GM18858 (cell line): ENCODE measurements around the gene ABCC10.
"Not testable (repeated sequence)": the region's sequence is repeated elsewhere in the genome, so short reads cannot be mapped to it uniquely, and the experiment has no call there.

Source experiments
- ATAC-seq: cut with Tn5 transposase; IDR thresholded peaks from one replicate; pipeline ENCODE4 v1.9.1; 2021; ENCODE audit not compliant: unreplicated experiment

The ABCC10 gene

DNA sequence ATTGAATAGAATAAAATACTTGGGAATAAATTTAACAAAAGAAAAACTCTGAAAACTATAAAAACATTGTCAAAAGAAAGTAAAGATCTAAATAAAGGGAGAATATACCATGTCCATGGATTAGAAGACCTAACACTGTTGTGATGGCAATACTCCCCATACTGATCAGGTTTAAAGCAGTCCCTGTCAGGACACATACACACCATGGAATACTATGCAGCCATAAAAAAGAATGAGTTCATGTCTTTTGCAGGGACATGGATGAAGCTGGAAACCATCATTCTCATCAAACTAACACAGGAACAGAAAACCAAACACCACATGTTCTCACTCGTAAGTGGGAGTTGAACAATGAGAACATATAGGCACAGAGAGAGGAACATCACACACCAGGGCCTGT is 16.6 kb upstream of the ABCC10 start:
- not testable (repeated sequence) for ATAC-seq

DNA sequence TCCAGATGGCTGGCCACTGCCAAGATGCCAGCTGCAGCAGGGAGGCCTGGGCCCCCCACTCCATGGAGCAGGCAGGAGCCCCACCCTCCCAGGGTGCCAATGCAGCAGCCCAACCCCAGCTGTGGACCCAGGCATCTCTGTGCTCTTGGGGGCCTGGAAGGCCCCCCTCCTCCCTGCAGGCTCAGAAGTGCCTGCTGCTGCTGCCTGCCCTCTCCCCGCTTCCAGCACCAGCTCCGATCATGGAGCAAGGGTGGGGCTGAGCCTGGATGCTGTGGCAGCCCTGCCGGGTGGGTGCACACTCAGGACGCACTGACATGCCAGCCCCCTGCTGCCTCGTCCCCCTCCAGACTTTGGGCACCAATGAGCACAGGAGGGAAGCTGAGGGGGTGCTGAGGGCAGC is 14.8 kb upstream of the ABCC10 start:
- no peak for ATAC-seq

- ATAC-seq: no peak
These were observed 14.3 kb upstream of the ABCC10 start for GRCh38 chr6:43413002-43413401.

- not testable (repeated sequence) for ATAC-seq
These were observed 12.1 kb upstream of the ABCC10 start for GRCh38 chr6:43415275-43415674.

DNA sequence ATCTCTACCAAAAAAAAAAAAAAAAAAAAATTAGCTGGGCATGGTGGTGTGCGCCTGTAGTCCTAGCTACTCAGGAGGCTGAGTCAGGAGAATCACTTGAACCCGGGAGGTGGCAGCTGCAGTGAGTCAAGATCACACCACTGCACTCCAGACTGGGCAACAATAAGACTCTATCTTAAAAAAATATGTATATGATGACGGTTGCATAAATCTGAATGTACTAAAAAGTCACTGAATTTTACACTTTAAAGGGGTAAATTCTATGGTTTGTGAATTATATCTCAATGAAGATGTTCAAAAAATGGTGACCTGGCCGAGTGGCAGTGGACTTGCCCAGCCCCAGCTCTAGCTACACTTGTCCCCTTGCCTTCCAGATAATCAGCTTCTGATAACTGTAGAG is 10.4 kb upstream of the ABCC10 start:
- no peak for ATAC-seq

- ATAC-seq: no peak
These were observed 7.2 kb upstream of the ABCC10 start for GRCh38 chr6:43420012-43420709.

GRCh38 chr6:43421831-43422230 is 5.5 kb upstream of the ABCC10 start:
- no peak for ATAC-seq

DNA sequence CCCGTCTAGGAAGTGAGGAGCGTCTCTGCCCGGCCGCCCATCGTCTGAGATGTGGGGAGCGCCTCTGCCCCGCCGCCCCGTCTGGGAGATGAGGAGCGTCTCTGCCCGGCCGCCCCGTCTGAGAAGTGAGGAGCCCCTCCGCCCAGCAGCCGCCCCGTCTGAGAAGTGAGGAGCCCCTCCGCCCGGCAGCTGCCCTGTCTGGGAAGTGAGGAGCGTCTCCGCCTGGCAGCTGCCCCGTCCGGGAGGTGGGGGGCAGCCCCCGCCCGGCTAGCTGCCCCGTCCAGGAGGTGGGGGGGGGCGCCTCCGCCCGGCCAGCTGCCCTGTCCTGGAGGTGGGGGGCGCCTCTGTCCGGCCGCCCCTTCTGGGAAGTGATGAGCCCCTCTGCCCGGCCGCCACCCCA is 2.3 kb upstream of the ABCC10 start:
- ATAC-seq: not testable (repeated sequence)

DNA sequence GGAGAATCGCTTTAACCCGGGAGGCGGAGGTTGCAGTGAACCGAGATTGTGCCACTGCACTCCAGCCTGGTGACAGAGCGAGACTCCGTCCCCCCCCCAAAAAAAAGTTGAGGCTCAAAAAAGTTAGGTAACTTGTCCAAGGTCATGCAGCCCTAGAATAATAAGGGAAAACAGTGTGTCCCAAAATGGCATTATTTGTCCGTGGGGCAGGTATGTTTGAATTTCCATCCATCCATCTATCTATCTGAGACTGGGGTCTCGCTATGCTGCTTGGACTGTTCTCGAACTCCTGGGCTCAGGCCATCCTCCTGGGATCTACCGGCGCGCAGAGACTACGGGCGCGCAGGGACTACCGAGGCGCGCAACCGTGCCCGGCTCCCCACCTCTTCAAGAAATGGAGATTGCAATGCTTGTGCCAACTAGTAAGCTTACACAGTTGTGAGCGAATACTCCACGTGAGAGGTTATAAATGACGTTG is 374 bp upstream of the ABCC10 start:
- no peak for ATAC-seq

GRCh38 chr6:43428112-43428570 is 800 bp downstream of the ABCC10 start:
- no peak for ATAC-seq

DNA sequence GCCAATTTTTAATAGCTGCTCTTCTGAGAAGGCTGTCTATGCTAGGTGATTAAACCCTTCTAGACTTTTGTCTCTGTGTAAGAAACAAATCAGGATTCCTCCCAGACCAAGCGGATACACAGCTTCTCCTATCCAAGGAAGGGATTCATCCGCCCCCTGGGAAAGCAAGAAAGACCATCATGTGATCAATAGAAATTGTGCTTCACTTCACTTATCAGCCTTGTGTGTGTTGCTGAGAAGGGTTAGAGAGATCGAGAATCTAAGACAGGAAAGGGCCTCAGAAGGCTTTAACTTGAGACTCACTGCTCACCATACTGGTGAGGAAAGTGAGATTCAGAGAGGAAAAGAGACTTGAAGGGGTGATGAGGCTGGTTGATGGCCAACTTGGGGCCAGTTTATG is 1.5 kb downstream of the ABCC10 start:
- no peak for ATAC-seq

DNA sequence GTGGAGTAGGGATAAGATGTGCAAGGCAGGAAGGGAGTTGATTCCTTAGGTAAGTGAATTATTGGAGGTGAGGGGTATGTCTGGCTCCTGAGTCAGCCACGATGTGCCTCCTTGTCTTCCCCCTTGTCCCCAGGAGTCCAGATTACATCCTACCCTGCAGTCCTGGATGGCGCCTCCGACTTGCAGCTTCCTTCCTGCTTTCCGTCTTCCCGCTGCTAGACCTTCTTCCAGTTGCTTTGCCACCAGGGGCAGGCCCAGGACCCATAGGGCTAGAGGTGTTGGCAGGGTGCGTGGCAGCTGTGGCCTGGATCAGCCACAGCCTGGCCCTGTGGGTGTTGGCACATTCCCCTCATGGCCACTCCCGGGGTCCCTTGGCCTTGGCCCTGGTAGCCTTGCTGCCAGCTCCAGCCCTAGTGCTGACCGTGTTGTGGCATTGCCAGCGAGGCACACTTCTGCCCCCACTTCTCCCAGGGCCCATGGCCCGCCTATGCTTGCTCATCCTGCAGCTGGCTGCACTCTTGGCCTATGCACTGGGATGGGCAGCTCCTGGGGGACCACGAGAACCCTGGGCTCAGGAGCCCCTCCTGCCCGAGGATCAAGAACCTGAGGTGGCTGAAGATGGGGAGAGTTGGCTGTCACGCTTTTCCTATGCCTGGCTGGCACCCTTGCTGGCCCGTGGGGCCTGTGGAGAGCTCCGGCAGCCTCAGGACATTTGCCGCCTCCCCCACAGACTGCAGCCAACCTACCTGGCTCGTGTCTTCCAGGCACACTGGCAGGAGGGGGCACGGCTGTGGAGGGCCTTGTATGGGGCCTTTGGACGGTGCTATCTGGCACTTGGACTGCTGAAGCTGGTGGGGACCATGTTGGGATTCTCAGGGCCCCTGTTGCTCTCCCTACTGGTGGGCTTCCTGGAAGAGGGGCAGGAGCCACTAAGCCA is 4.9 kb downstream of the ABCC10 start:
- ATAC-seq: no peak

GRCh38 chr6:43433148-43433547 is 5.8 kb downstream of the ABCC10 start:
- no peak for ATAC-seq

DNA sequence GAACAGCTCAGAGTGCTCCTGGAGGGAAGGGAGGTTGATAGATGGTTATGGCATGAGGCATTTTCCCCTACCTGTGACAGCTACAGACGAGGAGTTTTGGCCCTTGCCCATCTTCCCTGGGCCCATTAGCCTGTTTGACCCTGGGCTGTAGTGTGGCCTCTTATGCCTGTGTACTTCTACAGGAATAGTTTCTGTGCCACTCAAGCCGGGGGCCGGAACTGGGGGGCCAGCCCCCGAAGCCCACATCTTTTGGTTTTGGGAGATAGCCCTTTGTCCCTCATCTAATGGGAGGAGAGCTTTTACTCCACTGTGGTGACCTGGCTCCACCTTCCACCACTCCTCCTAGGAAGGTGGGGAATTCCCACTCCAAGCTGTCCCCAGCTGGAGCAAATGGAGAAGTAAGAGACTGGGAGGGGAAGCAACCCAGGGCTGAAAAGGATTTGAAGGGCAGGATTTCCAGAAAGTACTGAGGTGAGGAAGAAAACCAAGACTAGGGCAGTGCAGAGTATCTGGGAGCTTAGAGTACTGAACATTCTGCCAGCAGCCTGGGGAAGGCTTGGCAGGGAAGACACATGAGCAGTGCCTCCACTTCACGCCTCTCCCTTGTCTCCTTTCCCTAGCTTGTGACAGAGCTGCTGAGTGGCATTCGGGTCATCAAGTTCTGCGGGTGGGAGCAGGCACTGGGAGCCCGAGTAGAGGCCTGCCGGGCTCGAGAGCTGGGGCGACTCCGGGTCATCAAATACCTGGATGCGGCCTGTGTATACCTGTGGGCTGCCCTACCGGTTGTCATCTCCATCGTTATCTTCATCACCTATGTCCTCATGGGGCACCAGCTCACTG is 6.9 kb downstream of the ABCC10 start:
- no peak for ATAC-seq

- no peak for ATAC-seq
These were observed 7.6 kb downstream of the ABCC10 start for GRCh38 chr6:43434943-43435342.

GRCh38 chr6:43435682-43436437 is 8.5 kb downstream of the ABCC10 start:
- no peak for ATAC-seq

DNA sequence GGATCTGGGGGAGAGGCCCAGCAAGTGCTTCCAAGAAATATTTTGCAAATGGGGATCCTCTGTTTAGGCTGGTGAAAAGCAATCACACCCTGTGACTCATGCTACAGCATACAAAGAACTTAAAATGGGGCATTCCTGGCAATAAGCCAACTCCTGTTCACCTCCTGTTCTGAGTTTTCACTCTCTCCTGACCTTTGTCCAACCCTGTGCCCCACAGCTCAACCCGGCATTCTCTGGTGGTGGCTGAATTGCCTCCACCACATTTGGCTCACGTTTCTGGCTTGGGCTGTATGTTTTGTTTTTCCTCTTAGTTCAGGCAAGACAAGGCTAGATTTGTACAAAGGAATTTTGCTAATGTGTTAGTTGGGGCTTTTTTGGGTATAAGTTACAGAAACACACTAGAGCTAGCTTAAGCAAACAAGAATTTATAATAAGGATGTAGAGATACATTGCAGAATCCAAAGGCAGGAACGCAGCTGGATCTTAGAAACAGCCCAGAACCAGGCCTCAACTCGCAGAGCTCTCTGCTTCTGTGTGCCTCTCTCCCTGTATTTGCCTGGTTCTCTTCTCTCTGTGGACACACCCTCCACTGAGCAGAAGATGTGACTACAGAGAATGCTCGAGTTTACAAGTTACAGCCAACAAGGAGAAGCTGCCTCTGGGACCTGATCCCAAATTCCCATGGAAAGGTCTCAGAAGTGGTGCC is 9.4 kb downstream of the ABCC10 start:
- ATAC-seq: no peak

DNA sequence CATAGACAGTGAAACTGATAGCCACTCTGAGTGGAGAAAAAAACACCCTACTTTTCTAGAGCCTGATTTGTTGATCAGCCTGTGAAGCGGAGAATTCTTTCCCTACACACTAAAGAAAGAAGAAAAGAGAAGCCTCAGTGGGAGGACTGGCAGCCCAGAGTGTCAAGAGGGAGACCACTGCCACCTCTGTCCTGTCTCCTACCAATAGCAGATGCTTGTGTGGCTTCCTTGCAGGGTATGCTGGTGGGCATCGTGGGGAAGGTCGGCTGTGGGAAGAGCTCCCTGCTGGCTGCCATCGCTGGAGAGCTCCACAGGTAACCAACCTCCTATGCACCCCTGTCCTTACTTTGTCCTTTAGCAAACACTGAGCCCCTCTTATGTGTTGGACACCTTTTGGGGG is 10.4 kb downstream of the ABCC10 start:
- no peak for ATAC-seq

DNA sequence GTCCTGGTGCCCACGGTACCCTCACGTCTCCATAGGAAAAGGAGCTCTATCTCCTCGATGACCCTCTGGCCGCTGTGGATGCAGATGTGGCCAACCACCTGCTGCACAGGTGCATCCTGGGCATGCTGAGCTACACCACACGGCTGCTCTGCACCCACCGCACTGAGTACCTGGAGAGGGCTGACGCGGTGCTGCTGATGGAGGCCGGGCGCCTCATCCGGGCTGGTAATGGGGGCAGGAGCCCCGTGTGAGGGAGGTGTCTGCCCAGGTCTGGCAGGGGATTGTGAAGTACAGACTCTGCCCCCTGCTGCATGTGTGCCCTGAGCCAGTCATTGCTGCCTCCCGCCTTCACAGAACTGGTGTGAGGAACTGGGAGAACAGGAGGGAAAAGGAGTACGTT is 15.6 kb downstream of the ABCC10 start:
- ATAC-seq: no peak

DNA sequence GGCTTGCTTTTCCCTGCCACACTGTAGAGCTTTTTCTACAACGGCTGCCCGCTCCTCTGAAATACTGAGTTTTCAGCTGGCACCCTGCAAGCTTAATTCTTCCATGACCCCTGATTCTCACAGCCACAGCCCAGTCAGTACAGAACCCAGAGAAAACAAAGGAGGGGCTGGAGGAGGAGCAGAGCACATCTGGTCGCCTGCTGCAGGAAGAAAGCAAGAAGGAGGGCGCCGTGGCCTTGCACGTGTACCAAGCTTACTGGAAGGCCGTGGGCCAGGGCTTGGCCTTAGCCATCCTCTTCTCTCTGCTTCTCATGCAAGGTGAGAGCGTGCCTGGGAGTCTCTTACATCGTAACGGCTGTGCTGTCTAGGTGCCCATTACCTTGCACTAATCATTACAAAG is 16.7 kb downstream of the ABCC10 start:
- no peak for ATAC-seq
